Left cardiac atrium (tissue), 4 donors: ENCODE measurements around the gene IL1F10. TPM values are rescaled to one million over a fixed set of nuclear protein-coding genes. Genes with fewer than 3 reads are reported as not detected.

Source experiments
- ATAC-seq, 2 donors: fragments of 200-7000 bp; cut with Tn5 transposase; one replicate each; pipeline ENCODE4 v1.9.1; 2020; ENCODE audit warnings: mild to moderate bottlenecking in 2 of 2, moderate library complexity in 2 of 2
- DNase-seq: peaks from one replicate; pipeline ENCODE4 v3.0.0-alpha.2; 2020
- intact Hi-C, 2 donors: fragments of 100-400 bp; cut with DNase I; formaldehyde crosslinking; loops; one replicate each; pipeline versions ENCODE4 v1.14.1 to v1.15.1; 2022 to 2023
- total RNA-seq, 2 donors: library from RNA; stranded (reverse); fragmentation: NEBNext Ultra II Directional; extraction: Animal tissue kit (Norgen Biotek cat#: 25700); gene quantifications; one replicate each; pipeline ENCODE4 v1.2.1, GENCODE V29; 2021
- donor health status: DM: no; HTN: yes; CAD: no.
- donor health status: DM: no; HTN: yes; CAD: no; lungs with severe emphysema.
- donor health status: DM: yes; HTN: yes; CAD: no.
- donor health status: Dilated cardiomyopathy.

The IL1F10 gene
- total RNA-seq, 2 donors from 2014 or later = not detected

- intact Hi-C loops = no loop called here
- DNase-seq (no peak), ATAC-seq (no peak)
Observed at GRCh38 chr2:113102133-113102532, 34.4 kb downstream of the IL1F10 start.

DNA sequence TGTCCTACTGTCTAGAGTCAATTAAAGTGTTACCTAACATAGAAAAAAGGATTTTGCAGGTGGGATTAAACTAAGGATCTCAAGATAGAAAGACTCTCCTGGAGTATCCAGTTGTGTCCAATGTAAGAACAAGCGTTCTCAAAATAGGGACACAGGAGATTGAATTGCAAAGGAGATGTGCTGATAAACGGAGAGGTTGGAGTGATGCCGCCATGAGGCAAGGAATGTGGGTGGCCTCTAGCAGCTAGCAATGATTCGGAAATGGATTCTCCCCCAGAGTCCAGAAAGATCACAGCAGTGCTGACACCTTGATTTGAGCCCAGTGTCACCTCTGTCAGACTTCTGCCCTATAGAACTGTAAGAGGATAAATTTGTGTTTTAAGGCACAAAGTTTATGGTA, 35.5 kb downstream of the IL1F10 start:
- ATAC-seq (no peak), DNase-seq (no peak)
- intact Hi-C loops = no loop called here

DNA sequence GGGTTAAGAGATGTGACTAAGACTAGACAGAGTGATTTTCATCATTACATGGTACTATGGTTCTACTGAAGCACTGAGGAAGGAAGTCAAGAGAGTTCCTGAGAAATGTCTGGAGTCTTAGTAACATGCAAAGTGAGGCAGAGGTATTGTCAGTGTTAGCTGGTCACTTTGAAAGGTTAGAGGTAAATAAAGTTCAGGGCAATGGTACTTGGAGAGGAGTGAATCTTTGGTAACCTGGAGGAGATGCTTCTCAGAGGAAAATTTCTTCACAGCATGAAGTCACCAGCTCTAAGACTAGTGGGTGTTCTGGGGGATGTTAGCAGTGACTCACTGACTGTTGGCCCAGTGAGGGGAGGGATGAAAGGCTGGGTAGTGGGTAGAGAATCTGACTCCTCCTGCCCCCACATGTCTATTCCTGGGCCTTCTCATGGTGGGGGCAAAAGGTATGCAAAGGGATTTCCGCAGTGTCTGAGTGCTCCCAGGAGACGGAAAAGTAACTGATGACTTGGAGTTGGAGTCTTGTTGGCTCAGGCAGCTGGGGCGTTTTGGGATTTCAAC, 36.4 kb downstream of the IL1F10 start:
- intact Hi-C loops = no loop called here
- DNase-seq (no peak), ATAC-seq (no peak)

DNA sequence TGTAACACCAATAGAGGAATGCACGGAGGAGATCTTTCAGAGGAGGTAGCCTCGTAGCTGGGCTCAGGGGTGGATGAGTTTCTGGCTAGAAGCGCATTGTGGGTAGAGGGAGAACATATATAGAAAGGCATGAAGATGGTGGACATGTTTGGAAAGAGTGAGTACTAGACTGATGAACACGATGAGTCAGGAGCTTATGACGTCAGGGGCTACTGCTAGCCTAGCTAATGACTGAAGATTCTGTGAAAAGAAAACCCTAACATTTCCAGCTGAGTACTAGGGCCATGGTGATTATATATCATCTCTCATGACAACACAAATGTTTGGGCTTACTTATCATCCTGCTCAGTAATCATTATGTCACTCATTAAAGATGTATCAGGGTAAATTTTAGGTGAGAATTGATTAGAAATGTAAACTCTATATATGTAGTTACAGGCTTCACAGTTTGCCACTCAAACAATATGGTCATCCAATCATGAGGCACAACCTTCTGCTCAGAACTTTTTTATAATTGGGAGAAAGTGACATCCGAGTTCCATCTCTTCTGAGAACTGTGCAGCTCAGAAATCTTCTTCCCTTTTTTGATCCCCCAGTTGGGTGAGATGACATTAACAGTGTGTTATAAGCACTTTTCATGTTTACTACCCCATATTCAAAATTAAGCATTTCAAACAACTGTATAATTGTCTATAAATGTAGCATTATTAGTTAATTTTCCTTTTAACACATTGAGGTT, 37.4 kb downstream of the IL1F10 start:
- DNase-seq = no peak
- no peak for ATAC-seq
- intact Hi-C loops = no loop called here

- intact Hi-C loops = no loop called here
- no peak for DNase-seq
- ATAC-seq = no peak
Observed at GRCh38 chr2:113111121-113111520, 43.4 kb downstream of the IL1F10 start.

DNA sequence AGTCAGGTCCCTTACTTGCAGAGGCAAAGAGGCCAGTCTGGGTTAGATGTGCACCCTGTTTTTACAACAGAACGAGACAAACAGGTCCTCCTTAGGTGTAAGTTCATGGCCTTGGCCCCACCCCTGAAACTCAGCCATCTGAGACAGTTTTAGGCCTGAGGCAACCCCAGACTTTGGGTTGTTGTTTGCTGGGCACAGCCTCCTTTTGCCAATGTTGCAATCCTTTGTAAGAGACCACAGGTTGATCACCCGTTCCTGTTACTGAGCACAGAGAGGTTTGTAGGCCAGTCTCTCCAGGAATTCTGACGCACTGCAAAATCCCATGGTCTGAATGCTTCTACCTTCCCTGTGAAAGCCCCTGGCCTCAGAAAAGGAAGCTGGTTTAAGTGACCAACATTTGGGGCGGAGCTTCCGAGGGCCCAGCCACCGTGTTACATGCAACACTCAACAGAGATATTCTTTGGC, 44.1 kb downstream of the IL1F10 start:
- intact Hi-C loops = no loop called here
- ATAC-seq = no peak
- no peak for DNase-seq

GRCh38 chr2:113112441-113112840, 44.7 kb downstream of the IL1F10 start:
- DNase-seq (no peak), ATAC-seq (no peak)
- intact Hi-C loops = no loop called here

GRCh38 chr2:113112871-113113270, 45.1 kb downstream of the IL1F10 start:
- intact Hi-C loops = no loop called here
- DNase-seq (no peak), ATAC-seq (no peak)

DNA sequence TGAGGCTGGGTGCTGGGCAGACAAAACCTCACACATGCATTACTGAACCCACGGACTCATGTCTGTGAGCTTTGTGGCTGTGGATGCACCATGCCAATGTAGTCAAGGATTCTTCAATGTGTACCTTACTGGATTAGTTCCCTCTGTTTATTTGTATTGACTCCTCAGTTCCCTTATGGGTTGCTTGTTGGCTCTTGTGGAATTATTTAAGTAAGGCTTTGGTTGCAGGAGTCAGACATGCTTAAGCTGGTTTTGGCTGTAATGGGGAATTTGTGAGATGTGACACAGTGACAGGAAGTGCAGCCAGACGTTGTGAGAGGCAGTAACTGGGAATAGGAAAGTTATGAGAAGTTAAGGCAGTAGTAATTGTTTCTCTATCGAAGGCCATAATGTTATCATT, 46.0 kb downstream of the IL1F10 start:
- ATAC-seq = no peak

DNA sequence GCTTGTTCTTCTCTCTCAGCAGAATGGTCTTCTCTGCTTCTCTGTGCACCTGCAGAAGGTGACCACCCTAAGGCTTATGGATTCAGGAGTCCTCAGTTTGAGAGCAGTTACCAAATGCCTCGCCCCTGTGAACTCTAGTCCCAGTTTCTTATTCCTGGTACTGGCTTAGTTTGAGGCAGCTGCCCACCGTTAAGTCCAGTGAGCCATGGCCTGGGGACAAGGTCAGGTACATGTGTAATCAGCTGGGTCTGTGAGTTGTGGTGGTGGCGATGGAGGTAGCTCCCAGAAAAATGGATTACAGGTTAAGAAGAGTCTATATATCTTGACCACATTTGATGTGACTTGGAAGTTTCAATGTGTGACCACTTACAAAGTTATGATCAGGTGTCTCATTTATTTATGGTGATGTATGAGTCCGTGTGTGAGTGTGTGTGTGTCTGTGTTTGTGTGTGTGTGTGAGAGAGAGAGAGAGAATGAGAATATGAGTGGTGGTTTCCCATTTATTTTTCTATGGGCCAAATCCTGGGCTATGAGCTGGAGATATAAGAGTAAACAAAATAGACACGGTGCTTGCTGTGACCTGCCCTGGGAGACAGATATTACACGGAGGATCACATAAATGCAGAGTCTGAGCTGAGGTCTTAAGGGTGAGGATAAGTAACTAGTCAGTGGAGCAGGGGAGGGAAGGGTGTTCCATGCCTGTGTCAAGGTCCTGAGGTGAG, 46.6 kb downstream of the IL1F10 start:
- ATAC-seq = no peak
- intact Hi-C loops = no loop called here
- DNase-seq = no peak

More for the DNA sequence above, 46.0 kb downstream of the IL1F10 start:
- intact Hi-C loops = no loop called here
- DNase-seq = no peak

DNA sequence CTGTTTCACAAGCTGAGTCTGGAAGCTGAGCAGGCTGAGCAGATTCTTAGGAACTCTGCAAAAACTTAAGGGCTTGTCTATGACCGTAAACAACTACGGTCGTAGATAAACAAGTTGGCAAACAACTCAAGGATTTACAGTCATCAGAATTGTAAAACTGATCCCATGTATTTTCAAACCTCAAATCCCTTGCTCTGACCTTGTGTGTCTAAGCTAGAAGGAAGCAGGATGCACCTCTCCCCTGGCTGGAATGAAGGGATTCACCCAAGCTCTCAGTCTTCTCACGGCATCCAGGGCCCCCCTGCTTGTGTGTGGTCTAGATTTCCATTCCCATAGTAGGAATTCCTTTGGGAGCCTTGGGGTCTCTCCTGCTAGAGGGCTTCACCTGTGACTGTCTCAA, 47.2 kb downstream of the IL1F10 start:
- intact Hi-C loops = no loop called here
- ATAC-seq = no peak
- DNase-seq = no peak

DNA sequence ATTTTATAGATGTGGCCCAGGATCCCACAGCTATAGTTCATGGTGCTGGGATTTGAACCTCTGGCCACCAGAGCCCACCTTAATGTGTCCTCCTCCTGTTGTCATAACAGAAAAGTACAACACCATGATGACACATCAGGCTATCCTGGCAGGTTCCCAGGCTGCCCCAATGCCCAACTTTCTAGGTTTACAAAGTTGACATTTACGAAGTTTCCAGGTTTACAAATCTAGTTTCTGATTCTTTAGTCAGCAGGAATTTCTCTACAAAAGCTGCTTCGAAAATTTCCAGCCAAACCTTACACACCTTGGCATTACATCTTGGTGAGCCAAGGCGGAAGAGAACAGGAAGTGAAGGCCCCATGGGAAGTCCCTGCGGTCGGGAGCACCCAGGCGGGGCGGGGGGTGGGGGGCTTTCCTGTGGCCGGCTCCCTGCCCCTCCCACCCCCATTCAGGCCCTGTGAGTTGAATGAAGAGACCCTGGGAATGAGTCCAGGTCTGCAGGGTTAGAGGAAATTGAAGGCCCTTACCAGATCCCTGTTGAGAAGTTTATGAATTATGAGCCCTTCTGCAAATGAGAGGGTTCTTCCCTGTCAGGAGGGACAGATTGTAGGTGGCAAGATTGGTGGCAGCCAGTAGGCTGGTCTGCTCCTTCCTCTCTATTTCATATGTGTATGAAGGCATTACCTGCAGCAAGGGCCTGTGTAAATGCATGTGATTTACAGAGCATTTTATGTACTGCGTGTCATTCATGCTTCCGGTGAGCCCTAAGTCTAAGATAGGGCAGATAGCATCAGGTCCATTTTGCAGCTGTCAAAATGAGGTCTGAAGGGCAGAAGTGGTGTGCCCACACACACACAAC, 48.6 kb downstream of the IL1F10 start:
- intact Hi-C loops = no loop called here
- no peak for ATAC-seq

DNA sequence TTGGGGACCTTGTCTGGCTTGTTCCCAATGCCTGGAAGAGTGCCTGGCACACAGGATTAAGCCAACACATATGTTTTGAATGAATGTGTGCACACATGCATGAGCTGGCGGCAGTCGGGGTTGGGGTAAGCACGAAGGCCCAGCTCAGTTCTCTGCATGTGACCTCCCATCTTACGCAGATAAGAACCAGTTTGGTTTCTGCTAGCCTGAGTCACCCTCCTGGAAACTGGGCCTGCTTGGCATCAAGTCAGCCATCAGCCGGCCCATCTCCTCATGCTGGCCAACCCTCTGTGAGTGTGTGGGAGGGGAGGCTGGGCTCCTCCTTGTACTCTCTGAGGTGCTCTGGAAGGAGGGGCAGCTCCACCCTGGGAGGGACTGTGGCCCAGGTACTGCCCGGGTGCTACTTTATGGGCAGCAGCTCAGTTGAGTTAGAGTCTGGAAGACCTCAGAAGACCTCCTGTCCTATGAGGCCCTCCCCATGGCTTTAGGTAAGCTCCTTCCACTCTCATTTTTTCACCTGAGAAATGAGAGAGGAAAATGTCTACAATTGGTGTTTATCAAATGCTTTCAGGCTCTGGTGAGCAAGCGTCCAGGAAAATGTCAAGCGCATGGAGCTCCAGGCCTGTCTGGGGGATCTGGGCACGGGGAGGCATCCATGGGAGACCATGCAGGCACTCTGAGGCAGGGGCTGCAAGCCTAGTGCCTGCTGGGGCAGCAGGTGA, 49.9 kb downstream of the IL1F10 start:
- ATAC-seq (peak; percentile 50 to 91), DNase-seq (peak; percentile 37)
- intact Hi-C loops = no loop called here

More for the DNA sequence above, 48.6 kb downstream of the IL1F10 start:
- DNase-seq = no peak

DNA sequence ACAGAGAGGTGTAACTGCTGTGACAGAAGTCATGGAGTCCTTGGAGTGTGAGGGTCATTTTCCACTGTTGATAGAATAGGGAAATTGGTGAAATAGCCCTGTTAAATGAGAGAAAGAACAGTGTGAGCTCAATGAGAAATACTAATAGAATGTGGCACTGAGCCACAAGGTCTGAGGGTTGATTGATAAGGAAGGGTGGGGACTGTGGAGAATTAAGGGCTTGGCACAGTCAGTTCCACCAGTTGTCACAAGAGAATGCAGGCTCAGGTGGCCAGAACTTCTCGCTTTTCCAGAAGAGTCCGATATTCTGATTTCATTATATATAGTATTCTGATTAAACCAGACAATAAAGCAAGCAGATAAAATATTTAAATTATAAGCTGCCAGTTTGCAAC, 50.5 kb downstream of the IL1F10 start:
- intact Hi-C loops = no loop called here

GRCh38 chr2:113119111-113119510, 51.3 kb downstream of the IL1F10 start:
- ATAC-seq = no peak
- intact Hi-C loops = no loop called here
- no peak for DNase-seq

More for the DNA sequence above, 50.5 kb downstream of the IL1F10 start:
- DNase-seq = no peak
- no peak for ATAC-seq

- DNase-seq = no peak
- intact Hi-C loops = no loop called here
- no peak for ATAC-seq
Observed at GRCh38 chr2:113120861-113121260, 53.1 kb downstream of the IL1F10 start.

GRCh38 chr2:113122364-113122763, 54.6 kb downstream of the IL1F10 start:
- no peak for DNase-seq
- no peak for ATAC-seq
- intact Hi-C loops = no loop called here

- DNase-seq (no peak), ATAC-seq (peak in 1 of 2 donors; percentile 14)
- intact Hi-C loops = no loop called here
Observed at GRCh38 chr2:113123726-113124125, 56.0 kb downstream of the IL1F10 start.
